ENCODE results near the gene CRELD2. TPM values are rescaled to one million over a fixed set of nuclear protein-coding genes. Genes with fewer than 3 reads are reported as not detected.

The CRELD2 gene, protein sequence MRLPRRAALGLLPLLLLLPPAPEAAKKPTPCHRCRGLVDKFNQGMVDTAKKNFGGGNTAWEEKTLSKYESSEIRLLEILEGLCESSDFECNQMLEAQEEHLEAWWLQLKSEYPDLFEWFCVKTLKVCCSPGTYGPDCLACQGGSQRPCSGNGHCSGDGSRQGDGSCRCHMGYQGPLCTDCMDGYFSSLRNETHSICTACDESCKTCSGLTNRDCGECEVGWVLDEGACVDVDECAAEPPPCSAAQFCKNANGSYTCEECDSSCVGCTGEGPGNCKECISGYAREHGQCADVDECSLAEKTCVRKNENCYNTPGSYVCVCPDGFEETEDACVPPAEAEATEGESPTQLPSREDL
- total RNA-seq, result 10 to 100 TPM; 27.6 to 57.6 (median 32.2) TPM
- long read RNA-seq, donor 1, transcript CRELD2-201 (10 exons, 1,357 nt), result major isoform, 55 of 75 reads
- long read RNA-seq, donor 1, partial matches to known transcripts, result 6 of 75 reads
- long read RNA-seq, donor 1, other reads (novel, unspliced or antisense), result 8 of 75 reads
- long read RNA-seq, donor 2, transcript CRELD2-201 (10 exons, 1,357 nt), result major isoform, 71 of 101 reads
- long read RNA-seq, donor 2, partial matches to known transcripts, result 1 of 101 reads
- long read RNA-seq, donor 2, other reads (novel, unspliced or antisense), result 22 of 101 reads

DNA sequence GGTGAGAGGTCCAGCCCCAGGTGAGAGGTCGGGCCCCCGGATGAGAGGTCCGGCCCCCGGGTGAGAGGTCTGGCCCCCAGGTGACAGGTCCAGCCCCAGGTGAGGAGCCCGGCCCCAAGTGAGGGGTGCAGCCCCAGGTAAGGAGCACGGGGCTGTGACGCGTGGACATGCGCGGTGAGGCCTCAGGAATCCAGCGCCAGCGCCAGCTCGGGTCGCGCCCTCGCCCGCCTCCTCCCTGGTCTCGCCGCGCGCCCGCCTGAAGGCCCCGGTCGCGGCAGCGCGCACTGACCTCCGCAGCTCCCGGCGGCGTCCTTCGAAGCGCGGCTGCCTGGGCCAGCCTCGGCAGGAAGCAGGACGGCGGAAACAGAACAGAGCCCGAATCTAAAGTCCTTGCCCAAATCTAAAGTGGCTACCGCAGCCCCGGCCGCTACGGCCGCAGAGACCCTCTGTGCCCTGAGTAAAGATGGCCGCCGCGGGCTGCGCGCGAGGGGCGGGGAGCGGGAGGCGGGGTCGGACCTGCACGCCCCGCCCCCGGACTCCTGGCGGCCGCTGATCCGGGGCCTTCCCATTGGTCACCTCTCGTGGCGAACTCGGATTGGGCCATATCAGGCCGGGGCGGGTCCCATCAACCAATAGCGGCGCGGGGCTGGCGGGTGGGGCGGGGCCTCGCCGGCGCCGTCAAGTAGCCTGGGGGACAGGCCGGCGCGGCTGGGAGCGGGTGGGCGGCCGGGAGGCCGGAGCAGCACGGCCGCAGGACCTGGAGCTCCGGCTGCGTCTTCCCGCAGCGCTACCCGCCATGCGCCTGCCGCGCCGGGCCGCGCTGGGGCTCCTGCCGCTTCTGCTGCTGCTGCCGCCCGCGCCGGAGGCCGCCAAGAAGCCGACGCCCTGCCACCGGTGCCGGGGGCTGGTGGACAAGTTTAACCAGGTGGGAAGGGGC, at the start of gene CRELD2, which contains the start of gene ALG12:
Gene CRELD2 (plus strand): TSS at position 661 of the 937 bp plus-strand sequence. CDS start 136 bp downstream, at position 797.
Gene ALG12 (minus strand): TSS at position 465 of the 937 bp plus-strand sequence. CDS start 4,673 bp downstream, outside the sequence.
- Histone ChIP-seq H3K4me1 (ENCODE audit: low read depth) (peaks cover 23% of the 10 kb centered on the region), H3K36me3 (ENCODE audit: low read depth) (no peaks in the 10 kb centered on the region), H3K9me3 (no peaks in the 10 kb centered on the region), H3K4me3 (peak within 1 kb of the TSS; percentile 67)
- peak; percentile 97 to 98 (median 97) for DNase-seq
- ATAC-seq, result peak; percentile 97
- TF ChIP-seq, protein P1, sequence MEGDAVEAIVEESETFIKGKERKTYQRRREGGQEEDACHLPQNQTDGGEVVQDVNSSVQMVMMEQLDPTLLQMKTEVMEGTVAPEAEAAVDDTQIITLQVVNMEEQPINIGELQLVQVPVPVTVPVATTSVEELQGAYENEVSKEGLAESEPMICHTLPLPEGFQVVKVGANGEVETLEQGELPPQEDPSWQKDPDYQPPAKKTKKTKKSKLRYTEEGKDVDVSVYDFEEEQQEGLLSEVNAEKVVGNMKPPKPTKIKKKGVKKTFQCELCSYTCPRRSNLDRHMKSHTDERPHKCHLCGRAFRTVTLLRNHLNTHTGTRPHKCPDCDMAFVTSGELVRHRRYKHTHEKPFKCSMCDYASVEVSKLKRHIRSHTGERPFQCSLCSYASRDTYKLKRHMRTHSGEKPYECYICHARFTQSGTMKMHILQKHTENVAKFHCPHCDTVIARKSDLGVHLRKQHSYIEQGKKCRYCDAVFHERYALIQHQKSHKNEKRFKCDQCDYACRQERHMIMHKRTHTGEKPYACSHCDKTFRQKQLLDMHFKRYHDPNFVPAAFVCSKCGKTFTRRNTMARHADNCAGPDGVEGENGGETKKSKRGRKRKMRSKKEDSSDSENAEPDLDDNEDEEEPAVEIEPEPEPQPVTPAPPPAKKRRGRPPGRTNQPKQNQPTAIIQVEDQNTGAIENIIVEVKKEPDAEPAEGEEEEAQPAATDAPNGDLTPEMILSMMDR (IDR thresholded peaks at IDR 0.05), result no peak
- intact Hi-C loops (cut with DNase I, micrococcal nuclease), result no loop called here

DNA sequence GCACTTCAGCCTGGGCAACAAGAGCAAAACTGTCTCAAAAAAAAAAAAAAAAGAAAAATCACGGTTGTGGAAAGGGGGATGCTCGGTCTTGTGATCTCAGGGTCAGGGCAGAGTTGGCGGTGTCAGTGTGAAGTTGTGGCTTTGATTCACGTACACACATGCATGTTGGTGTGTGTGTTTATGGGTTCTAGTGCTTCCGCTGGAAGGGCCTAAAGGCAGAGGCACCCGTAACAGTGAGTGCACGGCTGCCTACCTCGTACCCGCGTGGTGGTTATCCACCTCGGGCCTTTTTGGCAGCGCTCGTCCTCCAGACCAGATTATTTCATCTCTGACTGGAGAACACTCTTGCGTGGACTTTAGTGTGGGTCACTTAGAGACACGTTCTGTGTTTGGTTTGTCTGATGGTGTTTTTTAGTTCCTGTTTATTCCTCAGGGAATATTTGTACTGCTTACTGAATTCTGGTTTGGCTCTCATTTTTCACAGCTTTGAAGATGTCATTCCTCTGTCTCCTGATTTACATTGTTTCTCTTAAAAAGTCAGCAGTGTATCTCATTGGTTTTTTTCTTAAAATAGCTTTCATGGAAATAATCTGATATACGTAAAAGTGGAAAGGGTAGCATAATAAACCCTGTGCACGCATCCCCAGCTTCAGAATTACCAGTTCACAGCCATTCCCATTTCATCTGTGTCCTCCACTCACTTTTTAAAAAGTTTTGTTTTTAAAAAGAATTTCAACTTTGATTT, 49.2 kb upstream of the CRELD2 start:
- Histone ChIP-seq H3K4me3 (no peak overlapping the region), H3K9me3 (peaks cover 33% of the 10 kb centered on the region), H3K36me3 (ENCODE audit: low read depth) (no peaks in the 10 kb centered on the region), H3K4me1 (ENCODE audit: low read depth) (no peaks in the 10 kb centered on the region)
- DNase-seq, result no peak
- ATAC-seq, result no peak
- intact Hi-C loops (cut with DNase I, micrococcal nuclease), result no loop called here
- TF ChIP-seq, protein P1 (IDR thresholded peaks at IDR 0.05), result no peak

DNA sequence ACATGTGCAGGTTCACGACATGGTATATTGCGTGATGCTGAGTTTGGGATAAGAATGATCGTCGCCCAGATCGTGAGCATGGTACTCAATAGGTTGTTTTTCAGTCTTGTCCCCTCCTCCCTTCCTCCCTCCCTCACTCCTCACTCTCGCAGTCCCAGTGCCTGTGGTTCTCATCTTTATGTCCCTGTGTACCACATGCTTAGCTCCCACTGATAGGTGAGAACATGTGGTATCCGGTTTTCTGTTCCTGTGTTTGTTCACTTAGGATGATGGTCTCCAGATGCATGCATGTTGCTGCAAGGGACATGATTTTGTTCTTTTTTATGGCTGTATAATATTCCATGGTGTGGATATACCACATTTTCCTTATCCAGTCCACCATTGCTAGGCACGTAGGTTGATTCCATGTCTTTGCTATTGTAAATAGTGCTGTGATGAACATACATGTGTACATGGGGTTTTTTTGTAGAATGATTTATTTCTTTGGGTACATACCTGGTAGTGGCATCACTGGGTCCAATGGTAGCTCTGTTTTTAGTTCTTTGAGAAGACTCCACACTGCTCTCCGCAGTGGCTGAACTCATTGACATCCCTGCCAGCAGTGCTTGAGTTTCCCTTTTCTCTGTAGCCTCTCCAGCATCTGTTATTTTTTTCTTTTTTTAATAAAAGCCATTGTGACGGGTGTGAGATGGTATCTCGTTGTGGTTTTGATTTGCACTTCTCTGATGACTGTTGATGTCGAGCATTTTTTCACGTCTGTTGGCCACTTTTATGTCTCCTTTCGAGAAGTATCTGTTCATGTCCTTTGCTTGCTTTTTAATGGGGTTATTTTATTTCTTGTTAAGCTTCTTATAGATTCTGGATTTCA, 48.4 kb upstream of the CRELD2 start:
- ATAC-seq (peak; percentile 18), DNase-seq (no peak)
- intact Hi-C loops (cut with DNase I, micrococcal nuclease), result no loop called here
- Histone ChIP-seq H3K36me3 (ENCODE audit: low read depth) (no peaks in the 10 kb centered on the region), H3K4me3 (no peak overlapping the region), H3K9me3 (peaks cover 32% of the 10 kb centered on the region), H3K4me1 (ENCODE audit: low read depth) (no peaks in the 10 kb centered on the region)
- TF ChIP-seq, protein P1 (IDR thresholded peaks at IDR 0.05), result no peak

DNA sequence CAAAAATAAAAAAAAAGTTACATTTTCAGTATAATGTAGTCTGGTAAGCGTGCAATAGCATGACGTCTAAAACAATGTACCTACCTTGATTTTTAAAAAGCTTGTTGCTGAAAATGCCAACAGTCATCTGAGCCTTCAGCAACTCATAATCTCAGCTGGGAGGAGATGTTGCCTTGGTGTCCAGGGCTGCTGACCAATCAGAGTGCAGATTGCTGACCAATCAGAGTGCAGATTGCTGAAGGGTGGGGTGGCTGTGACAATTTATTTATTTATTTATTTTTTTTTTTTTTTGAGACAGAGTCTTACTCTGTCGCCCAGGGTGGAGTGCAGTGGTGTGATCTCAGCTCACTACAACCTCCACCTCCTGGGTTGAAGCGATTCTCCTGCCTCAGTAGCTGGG, 47.0 kb upstream of the CRELD2 start:
- Histone ChIP-seq H3K4me1 (ENCODE audit: low read depth) (no peaks in the 10 kb centered on the region), H3K4me3 (no peak overlapping the region), H3K9me3 (peaks cover 19% of the 10 kb centered on the region), H3K36me3 (ENCODE audit: low read depth) (no peaks in the 10 kb centered on the region)
- ATAC-seq (no peak), DNase-seq (no peak)
- TF ChIP-seq, protein P1 (IDR thresholded peaks at IDR 0.05), result no peak
- intact Hi-C loops (cut with DNase I, micrococcal nuclease), result no loop called here

Data from mucosa of descending colon (tissue), 3 donors.